H9 (cell line): ENCODE measurements around the gene TMCC1. TPM values are rescaled to one million over a fixed set of nuclear protein-coding genes. Genes with fewer than 3 reads are reported as not detected.

ENCODE experiments used
- DNase-seq: peaks from one replicate; pipeline ENCODE4 v3.0.0-alpha.2; 2017
- H2AFZ ChIP-seq: one replicate; pipeline ENCODE4 v1.6.1; 2013; ENCODE audit warnings: mild to moderate bottlenecking, low read length, control low read depth, moderate library complexity
- H2AK5ac ChIP-seq: 2 replicates; pipeline ENCODE4 v1.6.1; 2013; ENCODE audit warnings: low read length, control low read depth, mixed read lengths; ENCODE audit not compliant: insufficient read length
- H2BK120ac ChIP-seq: one replicate; pipeline ENCODE4 v1.6.1; 2013; ENCODE audit warnings: low read depth, mild to moderate bottlenecking, low read length, control low read depth, inconsistent platforms; ENCODE audit not compliant: poor library complexity, severe bottlenecking
- H2BK12ac ChIP-seq: 2 replicates; pipeline ENCODE4 v1.6.1; 2013; ENCODE audit warnings: low read length, control low read depth, mixed read lengths, low read depth; ENCODE audit not compliant: insufficient read length
- H2BK15ac ChIP-seq: 2 replicates; pipeline ENCODE4 v1.6.1; 2013; ENCODE audit warnings: low read depth, low read length, control low read depth
- H2BK20ac ChIP-seq: one replicate; pipeline ENCODE4 v1.6.1; 2013; ENCODE audit warnings: low read depth, mild to moderate bottlenecking, low read length, control low read depth, inconsistent platforms; ENCODE audit not compliant: poor library complexity, severe bottlenecking
- H2BK5ac ChIP-seq: 2 replicates; pipeline ENCODE4 v1.6.1; 2013; ENCODE audit warnings: low read length, control low read depth, mixed read lengths; ENCODE audit not compliant: insufficient read length
- H3K14ac ChIP-seq: 2 replicates; pipeline ENCODE4 v1.6.1; 2013; ENCODE audit warnings: low read length, control low read depth; ENCODE audit not compliant: insufficient read depth
- H3K18ac ChIP-seq: 2 replicates; pipeline ENCODE4 v1.6.1; 2013; ENCODE audit warnings: low read depth, mild to moderate bottlenecking, mixed read lengths, low read length, control low read depth; ENCODE audit not compliant: insufficient read length
- H3K23ac ChIP-seq: 2 replicates; pipeline ENCODE4 v1.6.1; 2013; ENCODE audit warnings: low read length, control low read depth, mixed read lengths, low read depth; ENCODE audit not compliant: insufficient read length
- H3K23me2 ChIP-seq: 2 replicates; pipeline ENCODE4 v1.6.1; 2013; ENCODE audit warnings: low read depth, mild to moderate bottlenecking, mixed read lengths, low read length, control low read depth; ENCODE audit not compliant: insufficient read length, poor library complexity, severe bottlenecking
- H3K27ac ChIP-seq: 2 replicates; pipeline ENCODE4 v1.5.1; 2013; ENCODE audit warnings: low read length, control low read depth, mixed read lengths, low read depth; ENCODE audit not compliant: insufficient read length
- H3K27me3 ChIP-seq: 2 replicates; pipeline ENCODE4 v1.6.1; 2013; ENCODE audit warnings: low read length, control low read depth, inconsistent platforms; ENCODE audit not compliant: insufficient read depth
- H3K4ac ChIP-seq: 2 replicates; pipeline ENCODE4 v1.6.1; 2013; ENCODE audit warnings: low read depth, mild to moderate bottlenecking, control low read depth, inconsistent platforms, low read length, moderate library complexity
- H3K4me1 ChIP-seq: 2 replicates; pipeline ENCODE4 v1.6.1; 2013; ENCODE audit warnings: low read length, control low read depth, inconsistent platforms; ENCODE audit not compliant: insufficient read depth
- H3K4me2 ChIP-seq: 2 replicates; pipeline ENCODE4 v1.6.1; 2013; ENCODE audit warnings: low read length, control low read depth, mixed read lengths; ENCODE audit not compliant: insufficient read length, insufficient read depth
- H3K56ac ChIP-seq: 2 replicates; pipeline ENCODE4 v1.6.1; 2013; ENCODE audit warnings: low read depth, mild to moderate bottlenecking, mixed read lengths, low read length, control low read depth; ENCODE audit not compliant: insufficient read length
- H3K79me1 ChIP-seq: 2 replicates; pipeline ENCODE4 v1.6.1; 2013; ENCODE audit warnings: low read depth, mild to moderate bottlenecking, moderate library complexity, low read length, control low read depth, inconsistent platforms; ENCODE audit not compliant: insufficient read depth, poor library complexity, severe bottlenecking
- H3K79me2 ChIP-seq: 2 replicates; pipeline ENCODE4 v1.6.1; 2013; ENCODE audit warnings: low read length, control low read depth, inconsistent platforms; ENCODE audit not compliant: insufficient read depth
- H3K9ac ChIP-seq: 2 replicates; pipeline ENCODE4 v1.6.1; 2013; ENCODE audit warnings: low read length, control low read depth, mixed read lengths; ENCODE audit not compliant: insufficient read length; ENCODE audit errors: extremely low read depth
- H3K9me3 ChIP-seq: one replicate; pipeline ENCODE4 v1.6.1; 2013; ENCODE audit warnings: low read depth, low read length, inconsistent platforms; ENCODE audit not compliant: control insufficient read depth
- H3T11ph ChIP-seq: one replicate; pipeline ENCODE4 v1.6.1; 2013; ENCODE audit warnings: mild to moderate bottlenecking, low read length, control low read depth, inconsistent platforms
- H4K20me1 ChIP-seq: one replicate; pipeline ENCODE4 v1.6.1; 2013; ENCODE audit not compliant: control insufficient read depth, insufficient read length, insufficient read depth
- H4K5ac ChIP-seq: 2 replicates; pipeline ENCODE4 v1.6.1; 2013; ENCODE audit warnings: low read depth, mild to moderate bottlenecking, mixed read lengths, low read length, control low read depth; ENCODE audit not compliant: insufficient read length
- H4K8ac ChIP-seq: replicated peaks from 2 replicates; pipeline ENCODE4 v1.6.1; 2013; ENCODE audit warnings: low read length, control low read depth, mixed read lengths, low read depth; ENCODE audit not compliant: insufficient read length
- H4K91ac ChIP-seq: 2 replicates; pipeline ENCODE4 v1.6.1; 2013; ENCODE audit warnings: low read depth, mild to moderate bottlenecking, moderate library complexity, mixed read lengths, low read length, control low read depth; ENCODE audit not compliant: insufficient read length
- H3K27ac Mint-ChIP-seq, 3 experiments: 2 replicates in 2 of 3; 3 replicates in 1 of 3; pipeline ENCODE4 v1.8.0; 2020 to 2021; ENCODE audit warnings: mixed read lengths in 3 of 3, mild to moderate bottlenecking in 1 of 3, moderate library complexity in 1 of 3
- H3K27me3 Mint-ChIP-seq: 2 replicates; pipeline ENCODE4 v1.8.0; 2021; ENCODE audit warnings: low read depth, mild to moderate bottlenecking, moderate library complexity, mixed read lengths
- H3K36me3 Mint-ChIP-seq, 3 experiments: 2 replicates in 2 of 3; 3 replicates in 1 of 3; pipeline ENCODE4 v1.8.0; 2020 to 2021; ENCODE audit warnings: low read depth in 3 of 3, mixed read lengths in 3 of 3; ENCODE audit not compliant: insufficient read depth in 1 of 3
- H3K4me1 Mint-ChIP-seq, 2 experiments: 2 replicates each; pipeline ENCODE4 v1.8.0; 2020; ENCODE audit warnings: mixed read lengths in 2 of 2
- H3K4me3 Mint-ChIP-seq, 2 experiments: 2 replicates in 1 of 2; 3 replicates in 1 of 2; pipeline ENCODE4 v1.8.0; 2020 to 2021; ENCODE audit warnings: mild to moderate bottlenecking in 2 of 2, mixed read lengths in 2 of 2, moderate library complexity in 1 of 2
- H3K9me3 Mint-ChIP-seq, 2 experiments: 2 replicates in 1 of 2; 3 replicates in 1 of 2; pipeline ENCODE4 v1.8.0; 2020; ENCODE audit warnings: mild to moderate bottlenecking in 2 of 2, mixed read lengths in 2 of 2, moderate library complexity in 1 of 2
- WGBS: extraction: QIAGEN DNeasy Blood & Tissue Kit; methylation state at CpG from one replicate; pipeline ENCODE4 v1.1.7; 2013; ENCODE audit warnings: missing lambda C conversion rate, low lambda C conversion rate, mixed read lengths; ENCODE audit not compliant: insufficient read length; ENCODE audit errors: extremely low coverage; 5-methylcytosine and 5-hydroxymethylcytosine counted together
- total RNA-seq: library from RNA; stranded (reverse); gene quantifications from 2 replicates; pipeline ENCODE4 v1.2.1, GENCODE V29; 2021
- TF ChIP-seq, protein P1 (sequence below): fragments of 200-600 bp; sonication (generic); conservative IDR thresholded peaks from 3 replicates; pipeline ENCODE4 v1.8.0; 2021; ENCODE audit warnings: antibody characterized with exemption, mild to moderate bottlenecking

The TMCC1 gene
- total RNA-seq, 1 experiment from 2014 or later: 24.4 TPM

DNA sequence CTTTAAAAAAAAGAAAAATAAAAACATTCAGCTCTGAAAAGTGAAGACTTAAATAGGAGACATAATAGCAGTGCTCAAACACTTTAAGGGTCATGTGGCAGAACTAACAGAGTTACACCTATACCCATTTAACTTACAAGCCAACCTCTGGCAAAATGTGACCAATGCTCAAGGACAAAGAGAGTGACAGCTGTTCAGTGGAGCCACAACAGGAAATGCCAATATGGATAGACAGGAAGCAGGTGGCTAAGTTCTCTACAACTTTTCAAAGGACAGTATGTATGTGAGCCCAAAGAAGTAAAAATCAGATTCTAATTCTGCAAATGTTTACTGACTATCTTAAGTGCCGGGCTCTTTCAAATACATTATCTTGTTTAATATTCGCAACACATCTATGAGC is 3.4 kb downstream of the TMCC1 start:
- no peak overlapping the region for H2BK12ac ChIP-seq
- no peak overlapping the region for H3T11ph ChIP-seq
- H2BK15ac ChIP-seq: no peak overlapping the region
- H3K4me1 Mint-ChIP-seq: peaks cover 28 to 30% of the 10 kb centered on the region in 2 experiments
- no peak overlapping the region for H3K56ac ChIP-seq
- peaks cover 5% of the 10 kb centered on the region; the same call in 1 of the 2 replicates for H3K4me1 ChIP-seq
- H3K36me3 Mint-ChIP-seq: peaks cover 0 to 7% (median 2%) of the 10 kb centered on the region in 3 experiments; a peak in 3 of 7 replicates
- no peak overlapping the region; a peak in 1 of 5 replicates for H3K4me3 Mint-ChIP-seq
- WGBS: no CpG with 5 or more reads among the region's 2 CpGs
- peaks cover 8% of the 10 kb centered on the region for H3K23me2 ChIP-seq
- H3K79me2 ChIP-seq: peaks cover 8% of the 10 kb centered on the region; the same call in 1 of the 2 replicates
- no peak overlapping the region for H3K4ac ChIP-seq
- TF ChIP-seq, protein P1, sequence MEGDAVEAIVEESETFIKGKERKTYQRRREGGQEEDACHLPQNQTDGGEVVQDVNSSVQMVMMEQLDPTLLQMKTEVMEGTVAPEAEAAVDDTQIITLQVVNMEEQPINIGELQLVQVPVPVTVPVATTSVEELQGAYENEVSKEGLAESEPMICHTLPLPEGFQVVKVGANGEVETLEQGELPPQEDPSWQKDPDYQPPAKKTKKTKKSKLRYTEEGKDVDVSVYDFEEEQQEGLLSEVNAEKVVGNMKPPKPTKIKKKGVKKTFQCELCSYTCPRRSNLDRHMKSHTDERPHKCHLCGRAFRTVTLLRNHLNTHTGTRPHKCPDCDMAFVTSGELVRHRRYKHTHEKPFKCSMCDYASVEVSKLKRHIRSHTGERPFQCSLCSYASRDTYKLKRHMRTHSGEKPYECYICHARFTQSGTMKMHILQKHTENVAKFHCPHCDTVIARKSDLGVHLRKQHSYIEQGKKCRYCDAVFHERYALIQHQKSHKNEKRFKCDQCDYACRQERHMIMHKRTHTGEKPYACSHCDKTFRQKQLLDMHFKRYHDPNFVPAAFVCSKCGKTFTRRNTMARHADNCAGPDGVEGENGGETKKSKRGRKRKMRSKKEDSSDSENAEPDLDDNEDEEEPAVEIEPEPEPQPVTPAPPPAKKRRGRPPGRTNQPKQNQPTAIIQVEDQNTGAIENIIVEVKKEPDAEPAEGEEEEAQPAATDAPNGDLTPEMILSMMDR: no peak
- H2BK5ac ChIP-seq: no peak overlapping the region
- H4K20me1 ChIP-seq: no peaks in the 10 kb centered on the region
- H3K27me3 ChIP-seq: no peaks in the 10 kb centered on the region
- H2AK5ac ChIP-seq: no peak overlapping the region
- no peaks in the 10 kb centered on the region for H3K27me3 Mint-ChIP-seq
- H3K4me2 ChIP-seq: no peak overlapping the region
- no peak overlapping the region for H4K5ac ChIP-seq
- DNase-seq: no peak
- H2BK120ac ChIP-seq: no peak overlapping the region
- H3K9ac ChIP-seq: no peak overlapping the region
- H2AFZ ChIP-seq: no peak overlapping the region
- H2BK20ac ChIP-seq: no peak overlapping the region
- H3K27ac Mint-ChIP-seq: no peak overlapping the region
- H3K9me3 ChIP-seq: no peaks in the 10 kb centered on the region
- peaks cover 9% of the 10 kb centered on the region for H3K79me1 ChIP-seq
- H4K8ac ChIP-seq: no peak overlapping the region
- no peak overlapping the region for H3K18ac ChIP-seq
- no peak overlapping the region for H4K91ac ChIP-seq
- H3K9me3 Mint-ChIP-seq: no peaks in the 10 kb centered on the region
- no peak overlapping the region for H3K27ac ChIP-seq
- H3K23ac ChIP-seq: no peak overlapping the region
- H3K14ac ChIP-seq: no peak overlapping the region
